SU-DHL-6 (cell line): ENCODE results near the gene LVRN.

Source experiments
- EZH2phosphoT487 ChIP-seq: fragments of 200-600 bp; sonication (generic), shearing (Covaris generic); conservative IDR thresholded peaks from 2 replicates; pipeline ENCODE4 v1.6.1; 2018; ENCODE audit warnings: mild to moderate bottlenecking, antibody characterized with exemption, low read length, moderate library complexity, mixed read lengths
- TF ChIP-seq, protein P1 (sequence below): fragments of 200-600 bp; sonication (generic); IDR thresholded peaks from one replicate; pipeline ENCODE4 v1.5.1; 2017; ENCODE audit warnings: antibody characterized with exemption, mild to moderate bottlenecking, low read length, moderate library complexity; ENCODE audit not compliant: insufficient read depth, poor library complexity, severe bottlenecking

DNA sequence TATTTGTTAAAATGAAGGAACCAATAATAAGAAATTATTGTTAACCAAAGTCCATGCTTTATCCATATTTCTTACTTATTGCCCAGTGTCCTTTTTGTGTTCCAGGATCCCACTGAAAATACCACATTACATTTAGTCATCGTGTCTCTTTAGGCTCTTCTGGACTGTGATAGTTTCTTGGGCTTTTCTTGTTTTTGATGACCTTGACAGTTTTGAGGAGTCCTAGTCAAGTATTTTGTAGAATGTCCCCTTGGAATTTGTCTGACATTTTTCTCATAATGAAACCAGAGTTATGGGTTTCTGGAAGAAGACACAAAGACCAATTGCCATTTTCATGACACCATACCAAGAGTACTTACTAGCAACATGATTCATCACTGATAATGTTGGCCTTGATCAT lies 108.9 kb downstream of the LVRN start:
- TF ChIP-seq, protein P1, sequence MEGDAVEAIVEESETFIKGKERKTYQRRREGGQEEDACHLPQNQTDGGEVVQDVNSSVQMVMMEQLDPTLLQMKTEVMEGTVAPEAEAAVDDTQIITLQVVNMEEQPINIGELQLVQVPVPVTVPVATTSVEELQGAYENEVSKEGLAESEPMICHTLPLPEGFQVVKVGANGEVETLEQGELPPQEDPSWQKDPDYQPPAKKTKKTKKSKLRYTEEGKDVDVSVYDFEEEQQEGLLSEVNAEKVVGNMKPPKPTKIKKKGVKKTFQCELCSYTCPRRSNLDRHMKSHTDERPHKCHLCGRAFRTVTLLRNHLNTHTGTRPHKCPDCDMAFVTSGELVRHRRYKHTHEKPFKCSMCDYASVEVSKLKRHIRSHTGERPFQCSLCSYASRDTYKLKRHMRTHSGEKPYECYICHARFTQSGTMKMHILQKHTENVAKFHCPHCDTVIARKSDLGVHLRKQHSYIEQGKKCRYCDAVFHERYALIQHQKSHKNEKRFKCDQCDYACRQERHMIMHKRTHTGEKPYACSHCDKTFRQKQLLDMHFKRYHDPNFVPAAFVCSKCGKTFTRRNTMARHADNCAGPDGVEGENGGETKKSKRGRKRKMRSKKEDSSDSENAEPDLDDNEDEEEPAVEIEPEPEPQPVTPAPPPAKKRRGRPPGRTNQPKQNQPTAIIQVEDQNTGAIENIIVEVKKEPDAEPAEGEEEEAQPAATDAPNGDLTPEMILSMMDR: no peak
- no peak for TF ChIP-seq EZH2phosphoT487
